Ovary (tissue), 3 donors: ENCODE data around the gene OSBPL3.

Experiments used
- CTCF ChIP-seq, 3 donors: fragments of 450-650 bp in 2 of 3; fragments of 200-600 bp in 1 of 3; IDR thresholded peaks; one replicate each; pipeline versions ENCODE4 v1.5.1 to v1.8.0; 2016 to 2022; ENCODE audit warnings: antibody characterized with exemption in 3 of 3, mild to moderate bottlenecking in 1 of 3
- EP300 ChIP-seq: sonication (generic); formaldehyde crosslinking; IDR thresholded peaks from one replicate; pipeline ENCODE4 v1.6.1; 2017; ENCODE audit warnings: antibody characterized with exemption
- donor health status: DM: no; HTN: no; CAD: no.

GRCh38 chr7:24760968-24761367, 219.0 kb downstream of the OSBPL3 start:
- TF ChIP-seq EP300 (no peak), CTCF (IDR thresholded peaks at IDR 0.05) (no peak)
